D721Med (cell line): ENCODE measurements around the gene COL5A1.

Source experiments
- DNase-seq: peaks from one replicate; pipeline ENCODE4 v3.0.0; 2011; ENCODE audit warnings: low spot score; ENCODE audit not compliant: insufficient read length
- FAIRE-seq: peaks from 2 replicates; lab custom pipeline; 2011; peaks lifted over from hg19 to GRCh38; lab: Jason Lieb, UNC
- CTCF ChIP-seq: IDR thresholded peaks from 2 replicates; pipeline ENCODE4 v1.5.1; 2012; ENCODE audit warnings: mild to moderate bottlenecking, control low read depth; ENCODE audit not compliant: insufficient read depth; ENCODE audit errors: missing control alignments

COL5A1 gene

DNA sequence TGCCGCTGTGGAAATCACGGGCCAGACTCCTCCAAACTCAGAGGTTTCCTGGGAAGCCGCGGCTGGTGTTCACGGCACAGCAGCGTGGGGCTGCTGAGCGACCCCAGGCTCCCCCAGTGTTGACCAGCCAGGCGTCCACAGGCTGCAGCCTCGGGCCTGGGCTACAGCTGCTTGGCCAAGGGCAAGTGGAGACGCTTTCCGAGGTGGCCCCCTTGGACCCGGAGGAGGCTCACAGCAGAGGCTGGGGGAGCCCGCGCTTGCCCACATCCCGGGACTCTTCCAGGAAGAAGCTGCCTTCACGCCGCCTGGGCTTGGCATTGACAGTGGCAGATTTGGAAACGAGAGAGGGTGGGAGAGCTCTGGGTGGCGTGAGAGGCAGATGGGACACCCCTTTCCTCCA lies 186.0 kb downstream of the COL5A1 start:
- DNase-seq, result no peak
- TF ChIP-seq CTCF, result no peak
- FAIRE-seq, result no peak

DNA sequence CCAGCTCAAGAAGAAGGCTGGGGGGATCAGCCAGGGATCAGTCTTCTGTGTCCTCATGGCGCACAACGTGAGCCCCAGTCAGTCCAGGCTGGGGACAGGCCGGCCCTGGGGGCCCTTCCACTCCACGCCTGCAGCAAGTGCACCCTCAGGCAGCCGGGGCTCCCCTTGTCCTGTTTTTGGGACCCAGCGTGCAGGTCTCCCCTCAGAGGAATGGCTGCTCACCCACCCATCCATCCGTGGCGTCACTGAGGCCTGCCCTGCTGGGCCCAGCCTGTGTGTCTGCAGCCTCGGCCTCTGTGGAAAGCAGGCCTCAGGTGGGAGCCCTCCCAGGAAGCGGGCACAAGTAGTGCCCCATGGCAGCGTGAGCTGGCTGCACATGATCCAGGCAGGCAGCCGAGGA lies 186.4 kb downstream of the COL5A1 start:
- FAIRE-seq, result no peak
- TF ChIP-seq CTCF, result no peak

DNA sequence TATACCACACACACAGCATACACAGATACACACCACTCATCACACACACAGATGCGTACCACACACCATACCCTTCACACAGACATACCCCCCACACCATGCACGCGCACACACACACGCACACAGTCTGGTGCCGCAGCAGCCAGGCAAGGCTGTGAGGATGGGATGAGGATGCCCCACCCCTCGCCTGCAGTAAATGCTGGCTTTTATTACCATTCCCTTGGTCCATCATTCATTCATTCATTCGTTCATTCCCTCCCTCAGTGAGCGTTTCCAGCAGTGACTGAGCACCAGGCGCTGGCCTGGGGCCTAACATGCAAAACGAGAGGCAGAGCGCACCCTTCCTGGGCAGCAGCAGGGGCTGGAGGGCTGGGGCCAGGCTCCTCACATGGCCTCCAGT lies 187.3 kb downstream of the COL5A1 start:
- no peak for DNase-seq
- no peak for FAIRE-seq
- no peak for TF ChIP-seq CTCF

More for the DNA sequence above, 186.4 kb downstream of the COL5A1 start:
- no peak for DNase-seq

- no peak for TF ChIP-seq CTCF
- FAIRE-seq, result no peak
- DNase-seq, result no peak
Measured at GRCh38 chr9:134829356-134829937, 187.8 kb downstream of the COL5A1 start.

DNA sequence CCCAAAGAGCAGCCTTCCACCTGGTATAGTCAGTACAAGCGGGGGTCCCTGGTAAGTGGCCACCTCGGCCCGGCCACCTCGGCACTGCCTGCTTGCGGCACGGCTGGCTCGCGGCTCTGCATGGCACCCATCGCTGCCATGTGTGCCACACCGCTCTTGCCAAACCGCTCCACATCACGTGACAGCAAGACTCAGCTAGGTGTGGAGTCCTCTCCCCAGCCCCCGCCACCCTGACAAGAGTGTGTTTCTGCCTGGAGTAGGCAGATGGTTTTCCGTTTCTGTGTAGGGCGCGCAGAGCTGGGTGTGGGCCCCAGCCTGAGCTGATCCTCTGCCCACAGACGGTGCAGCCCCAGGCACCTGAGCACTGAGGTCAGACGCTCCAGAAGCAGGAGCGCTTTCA lies 188.5 kb downstream of the COL5A1 start:
- FAIRE-seq (no peak), DNase-seq (no peak)
- no peak for TF ChIP-seq CTCF

GRCh38 chr9:134830926-134831720 lies 189.5 kb downstream of the COL5A1 start:
- DNase-seq (no peak), FAIRE-seq (no peak)
- TF ChIP-seq CTCF, result no peak

GRCh38 chr9:134832471-134832870 lies 190.9 kb downstream of the COL5A1 start:
- FAIRE-seq (no peak), DNase-seq (no peak)
- no peak for TF ChIP-seq CTCF
